Trophoblast cell (in vitro differentiated cells and primary cell): ENCODE data around the gene TMEM144.
A peak's percentile ranks its signal among the peaks of the same experiment; 100 is the strongest.

Experiments used
- DNase-seq, 2 donors: peaks; one replicate each; pipeline ENCODE4 v3.0.0-alpha.2; 2016
- H2AFZ ChIP-seq: 2 replicates; pipeline ENCODE4 v1.6.1; 2013; ENCODE audit warnings: low read length, moderate library complexity, mild to moderate bottlenecking; ENCODE audit not compliant: insufficient read depth, poor library complexity
- H2AK5ac ChIP-seq: 2 replicates; pipeline ENCODE4 v1.6.1; 2013; ENCODE audit warnings: mild to moderate bottlenecking, low read length
- H2BK120ac ChIP-seq: 2 replicates; pipeline ENCODE4 v1.6.1; 2013; ENCODE audit warnings: low read length, mild to moderate bottlenecking, moderate library complexity; ENCODE audit not compliant: insufficient read depth, poor library complexity
- H2BK12ac ChIP-seq: 2 replicates; pipeline ENCODE4 v1.6.1; 2013; ENCODE audit warnings: mild to moderate bottlenecking, low read length, moderate library complexity
- H2BK5ac ChIP-seq: 2 replicates; pipeline ENCODE4 v1.6.1; 2013; ENCODE audit warnings: low read length, low read depth, moderate library complexity, mild to moderate bottlenecking; ENCODE audit not compliant: poor library complexity
- H3K14ac ChIP-seq: 2 replicates; pipeline ENCODE4 v1.6.1; 2013; ENCODE audit warnings: mild to moderate bottlenecking, low read length
- H3K18ac ChIP-seq: 2 replicates; pipeline ENCODE4 v1.6.1; 2013; ENCODE audit warnings: mild to moderate bottlenecking, low read length
- H3K23ac ChIP-seq: 2 replicates; pipeline ENCODE4 v1.6.1; 2013; ENCODE audit warnings: low read length
- H3K27ac ChIP-seq: 2 replicates; pipeline ENCODE4 v1.5.1; 2013; ENCODE audit warnings: low read depth, mild to moderate bottlenecking, inconsistent platforms, low read length, moderate library complexity
- H3K27me3 ChIP-seq: 2 replicates; pipeline ENCODE4 v1.6.1; 2013; ENCODE audit warnings: inconsistent platforms, mild to moderate bottlenecking, low read length, moderate library complexity; ENCODE audit not compliant: insufficient read depth
- H3K36me3 ChIP-seq, 2 experiments: 1 replicate in 1 of 2; 2 replicates in 1 of 2; pipeline ENCODE4 v1.6.1; 2013; ENCODE audit warnings: low read length in 2 of 2, mild to moderate bottlenecking in 2 of 2, moderate library complexity in 1 of 2; ENCODE audit not compliant: insufficient read depth in 2 of 2, control insufficient read depth in 1 of 2
- H3K4ac ChIP-seq: 2 replicates; pipeline ENCODE4 v1.6.1; 2013; ENCODE audit warnings: low read depth, mild to moderate bottlenecking, low read length, moderate library complexity
- H3K4me1 ChIP-seq, 2 experiments: 1 replicate in 1 of 2; 2 replicates in 1 of 2; pipeline ENCODE4 v1.6.1; 2013; ENCODE audit warnings: low read length in 2 of 2, mild to moderate bottlenecking in 2 of 2, moderate library complexity in 1 of 2; ENCODE audit not compliant: insufficient read depth in 2 of 2, control insufficient read depth in 1 of 2
- H3K4me2 ChIP-seq: 2 replicates; pipeline ENCODE4 v1.6.1; 2013; ENCODE audit warnings: inconsistent platforms, mild to moderate bottlenecking, low read length, moderate library complexity
- H3K4me3 ChIP-seq: 2 replicates; pipeline ENCODE4 v1.5.1; 2013; ENCODE audit warnings: mild to moderate bottlenecking, low read depth, low read length, inconsistent platforms
- H3K79me1 ChIP-seq: one replicate; pipeline ENCODE4 v1.6.1; 2013; ENCODE audit warnings: low read length
- H3K79me2 ChIP-seq: 2 replicates; pipeline ENCODE4 v1.6.1; 2013; ENCODE audit warnings: low read length, mild to moderate bottlenecking; ENCODE audit not compliant: control insufficient read depth, insufficient read depth, poor library complexity
- H3K9ac ChIP-seq: 2 replicates; pipeline ENCODE4 v1.6.1; 2013; ENCODE audit warnings: mild to moderate bottlenecking, low read length
- H3K9me3 ChIP-seq: 2 replicates; pipeline ENCODE4 v1.6.1; 2013; ENCODE audit warnings: low read depth, mild to moderate bottlenecking, control low read depth, inconsistent platforms, low read length; ENCODE audit not compliant: insufficient read depth
- H4K12ac ChIP-seq: 2 replicates; pipeline ENCODE4 v1.6.1; 2013; ENCODE audit warnings: low read depth, mild to moderate bottlenecking, low read length, moderate library complexity
- H4K8ac ChIP-seq: 2 replicates; pipeline ENCODE4 v1.6.1; 2013; ENCODE audit warnings: low read depth, mild to moderate bottlenecking, low read length, moderate library complexity
- H4K91ac ChIP-seq: one replicate; pipeline ENCODE4 v1.6.1; 2013; ENCODE audit warnings: low read depth, mild to moderate bottlenecking, low read length, moderate library complexity
- WGBS: extraction: QIAGEN DNeasy Blood & Tissue Kit; methylation state at CpG from one replicate; pipeline ENCODE4 v1.1.7; 2013; ENCODE audit warnings: missing lambda C conversion rate; ENCODE audit not compliant: insufficient read length, insufficient coverage; ENCODE audit errors: extremely low coverage; 5-methylcytosine and 5-hydroxymethylcytosine counted together

Gene TMEM144

GRCh38 chr4:158190718-158191117 lies 19.6 kb upstream of the TMEM144 start:
- no peaks in the 10 kb centered on the region for H3K9me3 ChIP-seq
- DNase-seq = no peak
- H2AK5ac ChIP-seq = no peak overlapping the region
- H3K23ac ChIP-seq = no peak overlapping the region
- H2AFZ ChIP-seq = no peak overlapping the region
- no peaks in the 10 kb centered on the region for H3K79me1 ChIP-seq
- no peak overlapping the region for H4K8ac ChIP-seq
- no peak overlapping the region for H3K18ac ChIP-seq
- no peak overlapping the region for H4K91ac ChIP-seq
- H4K12ac ChIP-seq = no peak overlapping the region
- no peaks in the 10 kb centered on the region for H3K79me2 ChIP-seq
- no peak overlapping the region for H3K14ac ChIP-seq
- H3K4ac ChIP-seq = no peak overlapping the region
- H3K27ac ChIP-seq = no peak overlapping the region
- no peaks in the 10 kb centered on the region for H3K27me3 ChIP-seq
- no peak overlapping the region for H3K4me3 ChIP-seq
- H2BK120ac ChIP-seq = no peak overlapping the region
- H3K36me3 ChIP-seq = no peaks in the 10 kb centered on the region
- H3K4me2 ChIP-seq = no peak overlapping the region
- H2BK5ac ChIP-seq = no peak overlapping the region
- no peaks in the 10 kb centered on the region for H3K4me1 ChIP-seq
- H2BK12ac ChIP-seq = no peak overlapping the region
- no peak overlapping the region for H3K9ac ChIP-seq
- no CpG with 5 or more reads among the region's 2 CpGs for WGBS

- H4K12ac ChIP-seq = no peak overlapping the region
- no peak overlapping the region for H3K9ac ChIP-seq
- H4K8ac ChIP-seq = no peak overlapping the region
- H3K79me1 ChIP-seq = no peaks in the 10 kb centered on the region
- no peak overlapping the region for H4K91ac ChIP-seq
- H2BK12ac ChIP-seq = no peak overlapping the region
- no peak overlapping the region for H3K4me2 ChIP-seq
- no peaks in the 10 kb centered on the region for H3K27me3 ChIP-seq
- H3K79me2 ChIP-seq = no peaks in the 10 kb centered on the region
- no peak overlapping the region for H3K18ac ChIP-seq
- WGBS = no CpG with 5 or more reads among the region's 5 CpGs
- no peak overlapping the region for H2BK5ac ChIP-seq
- no peak overlapping the region for H3K27ac ChIP-seq
- DNase-seq = no peak
- H3K23ac ChIP-seq = no peak overlapping the region
- H3K4me3 ChIP-seq = no peak overlapping the region
- no peaks in the 10 kb centered on the region for H3K36me3 ChIP-seq
- H3K9me3 ChIP-seq = no peaks in the 10 kb centered on the region
- H3K4me1 ChIP-seq = no peaks in the 10 kb centered on the region
- no peak overlapping the region for H2AK5ac ChIP-seq
- no peak overlapping the region for H2BK120ac ChIP-seq
- no peak overlapping the region for H2AFZ ChIP-seq
- H3K14ac ChIP-seq = no peak overlapping the region
- H3K4ac ChIP-seq = no peak overlapping the region
These were observed 17.7 kb upstream of the TMEM144 start for GRCh38 chr4:158192439-158193158.

GRCh38 chr4:158193171-158193749 lies 17.0 kb upstream of the TMEM144 start:
- no peak overlapping the region for H3K4me2 ChIP-seq

GRCh38 chr4:158195297-158195696 lies 15.0 kb upstream of the TMEM144 start:
- Histone ChIP-seq H3K9ac (no peak overlapping the region), H4K91ac (no peak overlapping the region), H2BK5ac (no peak overlapping the region), H3K27me3 (no peaks in the 10 kb centered on the region), H3K4ac (no peak overlapping the region), H3K4me3 (no peak overlapping the region), H3K23ac (no peak overlapping the region), H3K18ac (no peak overlapping the region), H2BK120ac (no peak overlapping the region), H3K36me3 (peaks cover 0 to 2% of the 10 kb centered on the region in 2 experiments), H2BK12ac (no peak overlapping the region), H4K8ac (no peak overlapping the region), H3K9me3 (no peaks in the 10 kb centered on the region), H3K4me1 (no peaks in the 10 kb centered on the region), H4K12ac (no peak overlapping the region), H3K79me1 (no peaks in the 10 kb centered on the region), H2AFZ (no peak overlapping the region), H3K14ac (no peak overlapping the region), H3K4me2 (no peak overlapping the region), H2AK5ac (no peak overlapping the region), H3K79me2 (no peaks in the 10 kb centered on the region), H3K27ac (no peak overlapping the region)
- WGBS = no CpG with 5 or more reads among the region's 1 CpG
- no peak for DNase-seq

More at GRCh38 chr4:158193171-158193749, 17.0 kb upstream of the TMEM144 start:
- H3K18ac ChIP-seq = no peak overlapping the region
- no peak overlapping the region for H4K91ac ChIP-seq
- DNase-seq = peak in 1 of 2 donors; percentile 67
- no peak overlapping the region for H2BK120ac ChIP-seq
- H3K14ac ChIP-seq = no peak overlapping the region
- H3K23ac ChIP-seq = no peak overlapping the region
- no peak overlapping the region for H2BK12ac ChIP-seq
- H3K4ac ChIP-seq = no peak overlapping the region
- no CpG with 5 or more reads among the region's 3 CpGs for WGBS
- H3K9me3 ChIP-seq = no peaks in the 10 kb centered on the region
- H3K36me3 ChIP-seq = no peaks in the 10 kb centered on the region
- H2AK5ac ChIP-seq = no peak overlapping the region
- no peak overlapping the region for H3K27ac ChIP-seq
- no peak overlapping the region for H4K12ac ChIP-seq
- no peak overlapping the region for H2AFZ ChIP-seq
- no peaks in the 10 kb centered on the region for H3K27me3 ChIP-seq
- H3K4me3 ChIP-seq = no peak overlapping the region
- no peak overlapping the region for H3K9ac ChIP-seq
- H3K79me1 ChIP-seq = no peaks in the 10 kb centered on the region
- H3K4me1 ChIP-seq = no peaks in the 10 kb centered on the region
- no peak overlapping the region for H2BK5ac ChIP-seq
- H3K79me2 ChIP-seq = no peaks in the 10 kb centered on the region
- no peak overlapping the region for H4K8ac ChIP-seq
